NCI-H1105 (cell line): ENCODE measurements around the gene C1QTNF1.

Source experiments
- DNase-seq: peaks from one replicate; lab custom pipeline; 2025; lab: John Stamatoyannopoulos, UW

C1QTNF1 gene

DNA sequence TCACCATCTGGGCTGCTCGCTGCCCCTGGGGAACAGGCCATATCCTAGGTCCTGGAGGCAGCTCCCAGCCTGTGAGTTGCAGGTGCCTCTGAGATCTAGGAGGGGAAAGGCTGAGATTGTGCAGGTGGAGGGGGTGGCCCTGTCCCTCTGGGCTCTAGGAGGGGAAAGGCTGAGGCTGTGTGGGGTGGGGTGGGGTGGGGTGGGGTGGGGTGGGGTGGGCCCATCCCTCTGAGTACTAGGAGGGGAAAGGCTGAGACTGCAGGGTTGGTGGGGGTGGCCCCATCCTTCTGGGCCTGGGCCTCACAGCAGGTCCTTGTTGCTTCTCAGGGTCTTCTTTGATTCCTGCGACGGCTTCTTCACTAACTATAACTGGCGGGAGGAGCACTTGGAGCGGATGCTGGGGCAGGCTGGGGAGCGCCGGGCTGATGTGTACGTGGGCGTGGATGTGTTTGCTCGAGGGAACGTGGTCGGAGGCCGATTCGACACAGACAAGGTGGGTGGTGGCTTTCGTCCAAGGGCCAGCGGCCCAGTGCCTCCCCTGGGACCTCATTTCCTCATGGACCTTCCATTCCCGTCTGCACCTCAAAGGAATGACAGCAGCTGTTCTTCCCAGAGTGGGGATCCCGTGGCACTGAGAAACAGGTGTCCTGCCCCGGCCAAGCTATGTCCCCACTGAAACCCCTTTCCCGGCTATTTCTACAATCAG lies 57.8 kb downstream of the C1QTNF1 start:
- no peak for DNase-seq

DNA sequence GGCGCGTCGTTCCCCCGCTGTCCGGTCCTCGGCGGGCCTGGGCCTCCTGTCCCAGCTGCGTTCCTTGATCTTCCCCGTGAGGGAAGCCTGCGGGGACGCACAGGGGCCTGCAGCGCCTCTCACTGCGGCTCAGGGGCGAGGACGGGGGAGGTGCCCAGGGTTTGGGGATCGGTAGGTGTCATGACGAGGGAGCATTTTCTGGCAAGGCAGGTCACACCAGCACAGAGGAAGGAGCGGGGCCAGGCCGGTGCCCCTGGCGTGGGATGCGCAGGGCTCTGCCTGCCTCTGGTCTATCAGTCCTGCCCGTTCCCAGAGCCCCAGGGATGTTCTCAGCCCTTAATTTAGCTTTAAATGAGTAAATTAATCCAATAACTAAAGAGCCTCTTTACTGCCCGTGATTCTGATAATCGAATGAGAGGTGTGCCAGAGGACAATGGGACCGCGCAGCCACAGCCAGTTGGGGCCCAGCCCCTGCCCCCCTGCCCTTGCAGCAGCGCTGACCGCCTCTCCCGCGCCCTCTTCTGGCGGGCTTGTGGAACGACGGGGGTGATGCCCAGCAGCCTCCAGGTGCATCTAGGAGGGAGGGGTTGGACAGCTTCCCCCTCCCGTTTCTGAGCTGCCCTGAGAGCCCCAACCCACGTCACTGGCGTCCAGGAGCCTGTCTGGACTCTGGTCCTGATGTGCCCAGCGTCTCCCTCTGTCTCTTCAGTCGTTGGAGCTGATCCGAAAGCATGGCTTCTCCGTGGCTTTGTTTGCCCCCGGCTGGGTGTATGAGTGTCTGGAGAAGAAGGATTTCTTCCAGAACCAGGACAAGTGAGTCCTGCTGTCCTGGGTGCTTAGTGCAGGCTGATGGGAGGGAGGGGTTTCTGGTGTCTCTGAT lies 58.6 kb downstream of the C1QTNF1 start:
- DNase-seq, result peak; percentile 26

DNA sequence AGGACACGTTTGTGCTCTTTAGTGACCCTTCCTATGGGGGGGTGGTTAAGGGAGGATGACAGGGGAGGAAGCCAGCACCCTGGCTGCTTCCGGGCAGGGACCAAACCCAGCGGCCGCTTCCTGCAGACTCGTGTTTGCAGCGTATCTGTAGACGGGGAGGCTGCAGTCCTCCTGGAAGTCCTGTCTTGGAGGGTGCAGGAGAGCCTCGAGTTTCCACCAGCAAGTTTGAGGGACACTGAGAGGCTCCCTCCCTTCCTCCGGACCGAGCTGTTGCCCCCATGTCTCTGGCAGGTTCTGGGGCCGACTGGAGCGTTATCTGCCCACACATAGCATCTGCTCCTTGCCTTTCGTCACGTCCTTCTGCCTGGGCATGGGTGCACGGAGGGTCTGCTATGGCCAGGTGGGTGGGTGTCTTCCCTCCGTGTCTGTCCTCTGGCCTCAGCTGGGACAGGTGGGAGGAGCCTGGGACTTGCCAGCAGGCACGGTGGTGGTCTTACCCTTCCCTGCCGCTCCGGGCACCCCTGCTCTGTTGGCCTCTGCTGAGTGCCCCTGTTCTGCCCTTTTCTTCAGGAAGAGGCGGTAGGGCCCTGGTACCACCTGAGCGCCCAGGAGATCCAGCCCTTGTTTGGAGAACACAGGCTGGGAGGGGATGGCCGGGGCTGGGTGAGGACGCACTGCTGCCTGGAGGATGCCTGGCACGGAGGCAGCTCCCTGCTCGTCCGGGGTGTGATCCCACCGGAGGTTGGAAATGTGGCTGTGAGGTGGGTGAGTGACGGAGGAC lies 59.4 kb downstream of the C1QTNF1 start:
- no peak for DNase-seq

DNA sequence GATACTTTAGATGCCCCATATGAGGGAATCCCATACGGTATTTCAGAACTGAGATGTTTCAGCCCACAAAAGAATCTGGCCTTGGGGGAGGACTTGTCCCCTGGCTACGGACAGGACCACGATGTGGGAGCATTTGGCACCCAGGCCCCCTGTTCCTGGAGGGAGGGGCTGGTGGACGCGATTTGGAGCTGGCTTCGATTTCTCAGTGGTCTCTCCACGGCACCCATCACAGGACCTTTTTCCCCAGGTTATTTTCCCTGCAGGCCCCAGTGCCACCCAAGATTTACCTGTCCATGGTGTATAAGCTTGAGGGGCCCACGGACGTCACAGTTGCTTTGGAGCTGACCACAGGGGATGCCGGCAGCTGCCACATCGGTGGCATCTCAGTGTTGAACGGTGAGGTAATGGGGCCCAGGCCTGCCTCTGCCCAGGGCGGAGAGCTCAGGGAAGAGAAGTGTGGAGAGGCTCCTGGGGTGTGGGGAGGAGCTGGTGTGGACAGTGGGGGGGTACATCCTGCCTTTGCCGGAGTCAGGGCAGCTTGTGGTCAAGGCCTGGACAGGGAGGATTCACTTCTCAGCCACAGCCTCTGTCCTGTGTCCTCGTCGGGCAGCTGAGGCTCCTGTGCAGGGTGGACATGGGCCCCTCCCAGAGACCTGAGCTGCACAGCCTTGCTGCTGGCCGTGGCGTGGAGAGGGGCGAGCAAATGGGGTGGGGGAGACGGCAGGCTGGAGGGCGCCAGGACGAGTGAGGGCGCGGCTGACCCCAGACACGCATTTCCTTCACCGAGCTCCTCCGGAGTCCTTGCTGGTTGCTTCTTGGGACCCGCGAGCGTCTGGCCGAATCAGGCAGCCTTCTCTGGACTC lies 60.6 kb downstream of the C1QTNF1 start:
- no peak for DNase-seq

DNA sequence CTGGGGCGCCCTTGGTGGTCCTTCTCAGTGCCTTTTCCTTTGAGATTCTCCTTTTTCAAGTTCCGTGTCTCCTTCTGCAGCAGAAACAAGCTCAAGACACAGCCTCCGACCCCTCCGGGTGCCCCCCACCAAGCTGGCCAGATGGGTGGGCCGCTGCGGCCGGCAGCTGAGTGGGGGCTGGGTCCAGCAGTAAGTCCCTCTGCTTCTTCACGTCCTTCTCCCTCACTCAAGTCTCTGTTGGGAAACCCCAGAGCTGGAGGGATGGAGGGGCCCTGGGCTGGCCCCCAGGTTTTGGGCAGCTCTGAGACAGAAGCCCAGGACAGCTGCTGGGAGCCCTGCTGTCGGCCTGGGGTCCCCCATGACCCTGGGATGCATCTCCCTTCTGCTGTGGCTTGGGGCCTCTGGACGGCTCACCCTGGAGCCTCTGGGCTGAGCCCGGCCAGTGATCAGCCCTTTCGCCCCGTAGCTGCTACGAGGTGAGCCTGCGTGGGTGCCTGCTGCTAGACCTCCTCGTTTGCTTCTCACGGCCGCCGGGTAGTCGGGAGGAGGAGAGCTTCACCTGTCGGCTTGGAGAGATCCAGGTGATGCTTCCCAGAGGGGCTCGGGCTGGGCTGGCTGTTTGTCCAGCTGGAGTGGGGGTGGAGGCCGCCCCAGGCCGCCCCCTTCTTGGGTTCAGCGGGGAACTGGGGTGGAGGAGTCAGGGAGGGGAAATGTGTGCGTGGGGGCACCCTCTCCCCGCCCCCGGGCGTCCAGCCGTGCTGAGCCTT lies 61.4 kb downstream of the C1QTNF1 start:
- no peak for DNase-seq

DNA sequence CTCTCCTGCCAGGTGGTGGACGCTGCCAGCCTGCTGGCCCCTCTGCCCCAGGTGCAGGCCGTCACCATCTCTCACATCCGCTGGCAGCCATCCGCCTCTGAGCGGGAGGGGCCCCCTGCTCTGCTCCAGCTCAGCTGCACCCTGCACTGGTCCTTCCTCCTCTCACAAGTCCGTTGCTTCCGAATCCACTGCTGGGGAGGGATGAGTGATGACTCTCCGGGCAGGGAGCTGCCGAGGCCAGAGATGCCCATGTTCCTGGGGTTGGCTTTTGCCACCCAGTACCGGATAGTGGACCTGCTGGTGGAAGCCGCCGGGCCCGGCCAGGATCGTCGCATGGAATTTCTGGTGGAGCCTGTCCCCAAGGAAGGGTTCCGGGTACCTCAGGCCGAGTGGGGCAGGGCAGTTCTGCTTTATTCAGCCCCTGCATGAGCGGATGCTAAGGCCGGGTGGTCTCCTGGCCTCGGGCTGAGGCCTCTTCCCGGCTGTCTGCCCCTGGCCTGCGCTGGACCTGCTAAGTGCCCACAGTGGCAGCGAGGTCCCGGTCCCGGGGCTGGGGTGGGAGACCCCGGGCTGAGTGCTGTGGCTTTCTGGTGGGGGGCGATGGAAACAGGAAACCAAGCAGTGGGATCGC lies 62.1 kb downstream of the C1QTNF1 start:
- DNase-seq, result no peak

DNA sequence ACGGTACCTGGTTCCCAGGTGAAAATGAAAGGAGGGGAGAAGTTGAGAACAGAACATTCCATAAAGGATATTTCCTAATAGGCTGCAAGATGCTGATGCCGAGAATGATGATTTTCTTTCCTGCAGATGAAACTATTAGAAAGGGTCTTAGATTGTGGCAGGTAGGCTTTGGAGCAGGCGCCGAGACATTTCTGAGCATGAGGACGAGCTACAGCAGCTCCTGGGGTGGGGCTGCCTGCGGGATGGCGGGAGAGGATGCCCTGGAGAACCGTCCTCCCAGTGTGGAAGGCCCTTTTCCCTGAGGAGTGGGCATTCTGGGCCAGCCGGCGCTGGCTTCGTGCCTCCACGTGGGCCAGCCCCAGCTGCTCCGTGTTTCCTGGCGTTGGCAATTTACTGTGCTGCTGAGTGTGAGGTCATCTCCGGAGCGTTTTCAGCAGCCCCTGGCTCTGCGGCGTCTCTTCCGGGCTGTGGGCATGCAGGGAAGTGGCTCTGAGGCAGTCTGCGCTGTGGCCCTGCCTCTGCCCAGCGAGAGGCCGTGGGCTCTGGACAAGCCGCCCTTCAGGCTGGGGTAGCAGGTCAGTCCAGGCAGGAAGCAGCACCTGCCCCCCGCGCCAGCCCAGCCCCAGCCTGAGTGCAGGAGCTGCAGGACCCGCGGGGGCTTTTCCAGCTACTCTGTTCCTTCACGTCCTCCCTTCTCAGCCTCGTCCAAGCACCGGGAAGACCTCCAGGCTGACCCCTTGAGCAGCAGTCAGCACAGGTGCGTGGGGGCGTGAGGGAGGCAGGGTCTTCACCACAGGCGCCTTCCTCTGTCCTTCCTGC lies 62.8 kb downstream of the C1QTNF1 start:
- DNase-seq, result no peak

DNA sequence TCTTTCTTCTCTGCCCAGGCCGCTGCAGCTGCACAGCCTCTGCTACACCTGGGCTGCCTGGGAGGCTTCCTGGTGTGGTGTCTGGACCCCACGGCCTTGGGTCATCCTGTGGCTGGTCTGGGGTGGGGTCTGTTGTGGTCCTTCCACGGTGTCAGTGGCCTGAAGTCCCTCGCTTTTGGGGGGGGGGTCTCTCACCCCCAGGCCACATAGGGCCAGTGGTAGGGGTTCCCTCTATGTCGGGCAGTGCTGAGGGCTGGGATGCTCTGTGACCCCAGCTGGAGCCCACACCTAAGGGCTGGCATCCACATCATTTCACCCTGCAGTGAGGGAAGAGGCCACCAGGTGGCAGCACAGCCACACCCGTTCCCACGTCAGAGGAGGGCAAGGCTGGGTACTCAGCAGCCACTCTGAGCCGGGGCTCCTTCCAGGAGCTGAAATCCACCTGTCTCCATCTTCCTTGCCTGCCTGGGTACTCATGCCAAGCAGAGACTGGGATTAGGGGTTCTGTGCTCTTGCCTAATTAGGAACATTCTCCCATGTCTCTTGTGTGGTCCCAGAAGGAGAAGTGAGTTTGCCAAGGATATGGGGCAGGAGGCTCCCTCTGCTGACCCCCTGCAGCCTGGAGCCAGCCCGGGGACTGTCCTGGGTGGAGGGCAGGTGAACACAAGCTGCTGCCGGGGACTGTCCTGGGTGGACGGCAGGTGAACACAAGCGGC lies 63.6 kb downstream of the C1QTNF1 start:
- DNase-seq, result peak; percentile 28

DNA sequence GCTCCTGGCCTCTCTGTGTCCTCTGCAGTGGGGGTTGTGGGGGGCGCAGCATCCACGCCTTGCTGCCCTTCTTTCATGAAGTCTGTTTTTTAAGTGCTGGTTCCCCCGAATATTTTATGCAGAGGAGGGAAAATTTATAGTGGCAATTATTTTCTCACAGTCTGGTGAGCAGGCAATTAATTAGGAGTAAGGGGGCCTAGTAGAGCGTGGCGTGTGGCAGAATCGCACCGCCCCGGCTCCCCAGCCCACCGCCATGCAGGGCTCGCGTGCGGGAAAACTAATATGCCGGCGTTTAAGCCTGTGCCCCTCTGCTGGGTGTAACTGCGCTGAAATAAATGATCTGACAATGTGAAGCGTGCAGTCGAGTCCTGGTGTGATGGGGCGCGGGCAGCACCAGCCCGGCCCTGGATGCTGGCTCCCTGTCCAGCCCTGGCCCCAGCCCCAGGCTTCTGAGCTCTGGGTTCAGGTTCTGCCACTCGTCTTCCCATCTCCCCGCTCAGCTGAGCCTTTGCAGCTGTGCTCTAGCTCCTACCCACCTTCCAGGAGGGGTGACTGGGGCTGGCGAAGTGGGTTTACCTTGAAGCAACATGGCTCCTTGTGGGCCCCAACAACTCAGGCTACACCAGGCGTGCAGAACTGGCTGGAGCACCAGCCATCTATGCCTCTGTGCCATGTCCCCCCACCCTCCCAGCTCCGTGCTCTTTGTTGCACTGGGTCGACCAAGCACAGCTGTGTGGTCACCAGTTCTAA lies 64.5 kb downstream of the C1QTNF1 start:
- DNase-seq, result no peak

DNA sequence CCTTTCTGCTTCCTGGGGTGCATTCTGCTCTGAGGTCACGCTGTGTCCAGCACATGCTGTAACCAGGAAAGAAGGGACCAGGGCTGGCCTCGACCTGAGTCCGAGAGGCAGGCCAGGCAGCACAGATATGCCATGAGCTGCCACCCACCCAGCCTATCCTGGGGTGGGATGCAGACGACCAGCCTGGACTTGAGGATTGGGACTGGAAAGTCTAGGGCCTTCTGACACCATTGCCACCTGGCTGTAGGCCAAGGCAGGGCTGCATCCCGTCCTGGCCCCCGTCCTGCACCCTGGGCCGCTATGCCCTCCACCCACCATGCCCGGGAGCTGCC lies 65.0 kb downstream of the C1QTNF1 start:
- DNase-seq, result no peak

DNA sequence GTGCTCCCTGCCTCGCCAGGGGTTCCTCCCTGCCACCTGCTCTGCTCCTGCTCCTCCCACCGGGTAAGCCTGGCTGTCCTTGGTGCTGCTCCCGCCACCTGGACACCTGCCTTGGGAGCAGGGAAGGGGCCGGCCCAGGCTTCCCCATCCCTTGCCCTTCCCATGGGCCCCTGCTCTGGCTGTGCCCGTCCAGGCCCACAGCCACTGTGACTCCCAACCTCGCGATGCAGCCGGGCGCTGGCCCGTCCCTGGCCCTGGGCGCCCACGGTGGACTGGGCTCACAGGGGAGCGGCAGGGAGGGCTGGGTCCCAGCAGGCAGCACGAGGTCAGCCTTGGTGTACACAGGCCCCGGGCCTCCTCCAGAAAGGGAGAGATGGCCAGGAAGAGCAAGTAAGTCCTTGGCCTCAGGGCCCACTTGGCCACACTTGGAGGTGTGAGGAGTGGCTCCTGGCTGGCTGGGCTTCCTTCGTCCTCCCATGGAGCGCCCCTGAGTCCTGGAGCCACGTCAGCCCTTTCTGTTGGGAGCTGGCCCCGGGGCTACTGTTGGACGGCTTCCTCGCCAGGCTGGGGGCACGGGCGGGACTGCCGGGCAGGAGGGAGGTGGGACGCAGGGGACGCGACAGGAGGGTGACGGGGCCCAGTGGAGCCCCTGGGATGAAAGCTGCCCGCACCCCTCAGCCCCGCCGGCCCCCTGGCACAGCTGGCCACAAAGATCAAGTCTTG lies 65.9 kb downstream of the C1QTNF1 start:
- no peak for DNase-seq

DNA sequence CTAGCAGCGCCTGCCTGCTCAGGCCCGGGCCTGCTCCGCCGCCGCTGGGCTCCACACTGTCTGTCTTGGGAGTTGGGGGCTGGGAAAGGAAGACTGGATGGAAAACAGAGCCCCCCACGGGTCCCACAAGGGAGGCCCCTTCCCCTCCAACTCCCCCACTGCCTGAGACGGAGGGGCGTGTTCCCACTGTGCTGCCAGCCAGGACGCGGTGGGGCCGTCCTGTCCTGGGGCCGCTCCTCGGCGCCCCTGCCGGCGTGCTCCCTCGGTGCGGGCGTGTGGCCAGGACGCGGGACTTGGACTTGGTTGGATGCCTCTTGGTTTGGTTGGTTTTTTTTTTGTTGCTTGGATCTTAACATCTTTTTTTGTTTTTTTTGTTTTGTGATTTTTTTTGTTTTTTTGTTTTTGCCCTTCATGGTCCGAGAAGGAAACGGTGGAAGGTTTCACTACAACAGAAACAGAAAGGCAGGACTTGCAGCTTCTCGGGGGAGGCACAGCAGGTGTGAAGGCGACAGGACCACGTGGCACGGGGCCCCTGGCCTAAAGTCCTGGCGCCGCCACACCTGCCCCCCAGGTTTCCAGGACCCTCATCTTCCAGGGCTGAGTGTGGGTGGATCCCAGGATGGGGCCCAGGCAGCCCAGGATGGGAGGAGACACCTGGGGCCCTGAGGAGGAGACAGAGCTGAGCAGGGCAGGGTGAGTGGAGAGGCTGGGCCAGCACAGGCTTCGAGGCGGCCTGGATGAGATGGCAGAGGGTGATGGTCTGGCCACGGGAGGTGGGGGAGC lies 66.7 kb downstream of the C1QTNF1 start:
- DNase-seq, result no peak

DNA sequence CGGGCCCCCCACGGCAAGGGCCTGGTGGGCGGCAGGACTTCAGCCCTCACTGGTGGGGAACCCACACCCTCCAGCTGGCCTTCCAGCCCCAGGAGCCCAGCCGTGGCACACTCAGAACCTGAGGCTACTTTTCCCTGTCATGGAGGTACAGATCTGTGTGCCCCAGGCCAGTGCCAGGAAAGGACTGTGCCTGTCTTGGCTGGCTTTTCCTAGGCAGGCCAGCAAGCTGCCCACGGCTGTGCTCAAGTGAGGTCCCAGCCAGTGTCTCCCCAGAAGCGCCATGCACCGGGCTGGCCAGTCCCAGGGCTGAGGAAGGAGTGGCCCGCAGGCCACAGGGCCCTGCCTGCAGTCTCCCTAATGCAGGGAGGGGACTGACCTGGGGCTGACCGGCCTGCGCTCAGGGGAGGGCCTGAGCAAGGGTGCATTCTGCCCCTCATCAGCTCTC lies 67.3 kb downstream of the C1QTNF1 start:
- DNase-seq, result no peak

DNA sequence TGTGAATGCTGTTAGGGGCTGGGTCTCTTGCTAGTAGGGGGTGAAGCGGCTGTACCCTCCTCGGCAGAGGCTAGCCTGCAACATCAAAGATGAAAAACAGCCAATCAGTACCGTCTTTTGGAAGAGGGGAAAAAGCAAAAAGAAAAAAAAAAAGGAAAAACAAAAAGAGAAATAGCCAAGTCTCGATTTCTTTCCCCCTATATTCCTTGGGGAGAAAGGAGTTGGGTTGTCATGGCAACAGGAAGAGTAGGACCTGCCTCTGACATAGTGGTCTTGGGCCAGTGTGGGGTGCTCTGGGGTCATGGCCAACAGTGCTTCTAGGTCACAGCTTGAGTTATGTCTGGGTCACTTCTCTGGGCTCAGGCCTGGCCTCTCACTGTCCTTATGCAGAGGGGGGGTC lies 68.6 kb downstream of the C1QTNF1 start:
- DNase-seq, result no peak

DNA sequence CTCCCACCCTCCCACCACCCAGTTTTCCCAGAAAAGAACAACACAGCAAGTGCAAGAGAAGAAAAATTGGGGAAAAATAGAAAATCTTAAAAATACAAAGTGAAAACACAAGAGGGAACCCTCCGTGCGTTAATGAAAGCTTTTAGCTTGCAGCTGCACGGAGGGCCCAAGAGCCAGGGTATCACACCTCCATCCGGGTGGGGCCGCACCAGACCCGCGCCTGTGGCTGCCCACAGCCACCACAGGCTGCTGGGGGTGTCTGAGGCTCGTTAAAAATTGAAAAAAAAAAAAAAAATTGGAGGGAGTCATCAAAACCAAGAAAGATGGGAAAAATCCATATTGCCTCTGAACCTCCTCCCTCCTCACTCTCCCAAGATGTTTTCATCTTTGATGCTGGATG lies 69.3 kb downstream of the C1QTNF1 start:
- no peak for DNase-seq

DNA sequence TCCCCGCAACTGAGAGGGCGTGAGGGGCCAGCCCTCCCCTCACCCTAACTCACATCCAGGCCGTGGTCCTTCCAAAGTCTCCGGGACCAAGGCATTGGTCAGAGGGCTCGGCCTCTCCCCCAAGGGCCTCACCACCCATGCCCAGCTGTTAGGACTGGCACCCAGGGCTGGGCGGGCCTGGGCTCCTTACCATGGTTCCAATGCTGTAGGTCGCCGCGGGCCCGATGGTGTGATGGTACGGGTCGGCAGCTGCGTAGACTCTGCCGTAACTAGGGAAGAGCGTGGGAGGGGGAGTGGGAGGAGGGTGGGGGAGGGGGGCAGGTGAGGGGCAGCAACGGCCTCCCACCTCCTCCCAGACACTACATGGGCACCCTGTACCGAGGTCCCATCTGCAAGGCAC lies 70.3 kb downstream of the C1QTNF1 start:
- no peak for DNase-seq
